ENCODE measurements around the gene KCTD1. TPM values are rescaled to one million over a fixed set of nuclear protein-coding genes. Genes with fewer than 3 reads are reported as not detected.

Gene KCTD1
- total RNA-seq, 2 donors from 2014 or later = 35.1 to 44.4 TPM

- Histone ChIP-seq H3K9me3 (no peaks in the 10 kb centered on the region), H3K27me3 (no peaks in the 10 kb centered on the region), H3K4me3 (no peak overlapping the region), H3K36me3 (peaks cover 12% of the 10 kb centered on the region), H3K4me1 (no peaks in the 10 kb centered on the region), H3K27ac (no peak overlapping the region)
- TF ChIP-seq CTCF (IDR thresholded peaks at IDR 0.05) = no peak
- DNase-seq (ENCODE audit: low spot score) = no peak
These were observed 97.2 kb downstream of the KCTD1 start for GRCh38 chr18:26450989-26451682.

- no peaks in the 10 kb centered on the region for H3K4me1 ChIP-seq
- no peak overlapping the region for H3K4me3 ChIP-seq
- no peak for DNase-seq (ENCODE audit: low spot score)
- no peak for TF ChIP-seq CTCF (IDR thresholded peaks at IDR 0.05)
- H3K36me3 ChIP-seq = no peaks in the 10 kb centered on the region
- H3K27ac ChIP-seq = no peak overlapping the region
- no peaks in the 10 kb centered on the region for H3K9me3 ChIP-seq
- no peaks in the 10 kb centered on the region for H3K27me3 ChIP-seq
These were observed 99.6 kb downstream of the KCTD1 start for GRCh38 chr18:26448714-26449159.

DNA sequence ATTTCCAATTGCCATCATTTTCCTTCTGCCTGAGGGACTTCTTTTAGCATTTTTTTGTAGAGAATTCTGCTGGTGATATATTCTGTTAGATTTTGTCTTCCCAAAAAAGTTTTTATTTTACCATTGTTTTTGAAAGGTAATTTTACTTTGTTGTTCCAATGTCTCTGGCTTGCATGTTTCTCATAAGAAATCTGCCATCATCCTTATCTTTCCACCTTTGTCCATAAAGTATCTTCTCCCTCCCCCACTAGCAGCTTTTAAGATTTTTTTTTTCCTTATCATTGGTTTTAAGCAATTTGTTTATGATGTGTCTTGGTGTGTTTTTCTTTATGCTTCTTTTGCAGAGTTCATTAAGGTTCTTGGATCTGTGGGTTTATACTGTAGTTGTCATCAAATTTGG lies 104.5 kb downstream of the KCTD1 start:
- no peak for TF ChIP-seq CTCF (IDR thresholded peaks at IDR 0.05)
- H3K9me3 ChIP-seq = no peaks in the 10 kb centered on the region
- peaks cover 0 to 11% of the 10 kb centered on the region in 2 donors for H3K4me1 ChIP-seq
- H3K27me3 ChIP-seq = no peaks in the 10 kb centered on the region
- no peak overlapping the region for H3K27ac ChIP-seq
- no peak overlapping the region for H3K4me3 ChIP-seq
- no peak for DNase-seq (ENCODE audit: low spot score)
- H3K36me3 ChIP-seq = no peaks in the 10 kb centered on the region

DNA sequence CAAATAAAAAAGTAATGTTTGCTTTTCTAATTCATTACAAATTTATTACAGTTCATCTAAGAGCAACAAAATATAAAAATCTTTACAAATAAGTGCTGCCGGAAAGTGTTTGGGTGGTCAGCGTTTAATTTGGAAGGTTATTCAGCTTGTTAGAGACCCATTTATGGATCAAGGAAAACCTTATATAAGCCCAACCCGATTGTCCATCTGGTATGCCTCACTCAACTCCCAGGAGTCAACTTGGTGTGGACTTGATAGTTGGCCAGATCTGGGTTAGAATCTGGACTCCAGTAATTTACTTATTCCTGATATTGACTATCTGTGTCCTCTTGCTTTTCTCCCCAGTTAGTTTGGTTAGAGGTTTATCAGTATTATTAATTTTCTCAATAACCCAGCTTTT lies 106.2 kb downstream of the KCTD1 start:
- TF ChIP-seq CTCF (IDR thresholded peaks at IDR 0.05) = no peak
- no peak for DNase-seq (ENCODE audit: low spot score)
- peaks cover 0 to 13% of the 10 kb centered on the region in 2 donors for H3K4me1 ChIP-seq
- no peaks in the 10 kb centered on the region for H3K36me3 ChIP-seq
- H3K27me3 ChIP-seq = no peaks in the 10 kb centered on the region
- no peaks in the 10 kb centered on the region for H3K9me3 ChIP-seq
- no peak overlapping the region for H3K27ac ChIP-seq
- no peak overlapping the region for H3K4me3 ChIP-seq

GRCh38 chr18:26440644-26441043 lies 107.7 kb downstream of the KCTD1 start:
- peak overlapping the region; percentile 35 to 73 for H3K27ac ChIP-seq
- DNase-seq (ENCODE audit: low spot score) = no peak
- H3K36me3 ChIP-seq = no peaks in the 10 kb centered on the region
- H3K4me3 ChIP-seq = no peak overlapping the region
- H3K9me3 ChIP-seq = no peaks in the 10 kb centered on the region
- TF ChIP-seq CTCF (IDR thresholded peaks at IDR 0.05) = no peak
- H3K4me1 ChIP-seq = peaks cover 0 to 28% of the 10 kb centered on the region in 2 donors
- no peaks in the 10 kb centered on the region for H3K27me3 ChIP-seq

DNA sequence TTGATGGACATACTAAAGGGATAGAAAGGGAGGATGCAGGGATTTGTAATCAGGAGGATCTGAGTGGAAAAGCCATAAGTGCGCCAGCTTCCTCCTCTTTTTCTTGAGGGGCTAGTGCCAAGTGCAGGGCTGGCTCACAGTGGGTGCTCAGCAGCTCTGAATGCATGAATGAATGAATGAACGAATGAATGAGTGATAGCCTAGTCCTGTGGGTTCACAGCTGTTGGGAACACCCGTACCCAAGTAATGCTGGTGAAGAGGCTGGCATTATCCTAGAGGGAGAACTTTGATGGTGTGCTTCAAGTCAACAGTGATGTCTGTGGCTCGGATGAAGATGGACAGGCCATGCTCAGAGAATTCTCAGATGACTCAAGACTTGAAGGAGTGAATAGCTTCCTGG lies 108.8 kb downstream of the KCTD1 start:
- H3K4me3 ChIP-seq = no peak overlapping the region
- no peak for TF ChIP-seq CTCF (IDR thresholded peaks at IDR 0.05)
- no peak overlapping the region for H3K27ac ChIP-seq
- no peaks in the 10 kb centered on the region for H3K27me3 ChIP-seq
- no peak for DNase-seq (ENCODE audit: low spot score)
- no peaks in the 10 kb centered on the region for H3K9me3 ChIP-seq
- peaks cover 0 to 34% of the 10 kb centered on the region in 2 donors for H3K4me1 ChIP-seq
- no peaks in the 10 kb centered on the region for H3K36me3 ChIP-seq

All from right atrium auricular region (tissue), 2 donors.